Fibroblast of skin of left biceps (primary cell): Measurements from ENCODE around the gene NPPB.
"Not testable (repeated sequence)": the region's sequence is repeated elsewhere in the genome, so short reads cannot be mapped to it uniquely, and the experiment has no call there.

Source experiments
- DNase-seq, 2 experiments: peaks; one replicate each; pipeline ENCODE4 v3.0.0-alpha.2; 2013; ENCODE audit warnings: low read depth in 2 of 2

Gene NPPB

DNA sequence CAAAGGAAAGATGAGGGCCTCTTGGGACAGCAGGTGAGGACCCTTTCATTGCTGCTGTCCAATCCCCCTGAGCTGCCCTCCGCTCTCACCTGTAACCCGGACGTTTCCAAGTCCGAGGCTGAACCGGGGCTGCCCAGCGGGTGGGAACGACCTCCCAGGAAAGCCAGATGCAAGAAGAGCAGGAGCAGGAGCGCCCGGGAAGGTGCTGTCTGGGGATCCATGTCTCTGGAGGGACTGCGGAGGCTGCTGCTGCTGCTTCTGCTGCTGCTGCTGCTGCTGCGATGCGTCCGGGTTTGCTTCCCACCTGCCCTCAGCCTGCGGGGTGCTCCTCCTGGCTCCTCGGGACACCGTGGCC, at the start of gene NPPB:
NPPB (minus strand) TSS at position 333 of the 355 bp plus-strand sequence; CDS start at position 221, 112 bp downstream.
- DNase-seq = no peak

- peak; percentile 98 for DNase-seq
Observed at GRCh38 chr1:11908095-11908675, 49.4 kb upstream of the NPPB start.

DNA sequence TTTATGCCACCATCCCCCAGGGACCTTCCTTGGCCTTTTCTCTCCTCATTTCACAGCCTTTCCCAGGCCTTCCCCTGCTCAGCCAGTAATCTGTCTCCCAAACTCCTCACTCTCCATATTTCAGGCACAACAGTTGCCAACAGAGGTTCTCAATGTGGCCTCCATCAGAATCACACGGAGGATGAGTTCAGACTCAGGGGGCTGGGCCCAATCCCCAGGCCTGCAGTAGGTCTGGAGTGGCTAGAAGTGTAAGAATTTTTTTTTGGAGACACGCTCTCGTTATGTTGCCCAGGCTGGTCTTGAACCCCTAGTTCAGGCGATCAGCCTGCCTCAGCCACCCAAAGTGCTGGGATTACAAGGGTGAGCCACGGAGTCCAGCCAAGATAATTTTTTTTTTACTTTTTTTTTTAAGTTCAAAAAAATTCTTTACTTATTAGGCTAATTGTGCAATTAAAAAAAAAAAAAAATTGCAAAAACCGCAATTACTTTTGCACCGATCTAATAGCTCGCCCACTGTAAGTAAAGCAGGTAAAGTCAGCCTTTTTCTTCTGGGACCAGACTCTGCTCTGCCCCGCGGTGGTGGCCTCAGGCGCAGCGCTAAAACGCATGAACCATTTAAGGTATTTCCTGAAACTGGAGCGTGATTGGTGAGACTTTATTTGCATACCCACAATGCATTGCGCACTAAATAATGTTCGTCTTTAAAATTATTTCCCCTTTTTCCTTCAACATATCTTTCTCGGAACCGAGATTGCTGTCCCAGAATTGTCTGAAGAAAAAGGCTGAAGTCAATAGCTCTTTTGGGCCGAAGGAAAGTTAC, 48.7 kb upstream of the NPPB start:
- peak; percentile 82 to 89 for DNase-seq

DNA sequence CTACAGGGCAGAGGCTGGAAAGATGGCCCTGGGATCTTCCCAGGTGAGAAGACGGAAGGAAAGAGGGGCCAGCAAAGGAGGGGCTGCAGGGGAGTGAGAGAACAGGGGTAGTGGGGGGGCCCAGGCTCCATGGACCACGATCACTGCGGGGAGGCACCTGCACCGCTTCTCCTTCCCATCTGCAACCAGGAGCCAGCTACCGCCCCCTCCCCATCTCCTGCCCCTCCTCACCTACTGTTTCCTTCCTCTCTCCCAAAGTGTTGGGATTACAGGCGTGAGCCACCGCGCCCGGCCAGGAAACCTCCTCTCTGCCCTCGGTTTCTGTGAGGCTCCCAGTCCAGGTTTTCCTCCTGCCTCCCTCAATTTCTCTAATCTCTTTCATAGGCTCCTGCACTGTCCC, 48.1 kb upstream of the NPPB start:
- DNase-seq = no peak

- DNase-seq = no peak
Observed at GRCh38 chr1:11904978-11905377, 46.2 kb upstream of the NPPB start.

DNA sequence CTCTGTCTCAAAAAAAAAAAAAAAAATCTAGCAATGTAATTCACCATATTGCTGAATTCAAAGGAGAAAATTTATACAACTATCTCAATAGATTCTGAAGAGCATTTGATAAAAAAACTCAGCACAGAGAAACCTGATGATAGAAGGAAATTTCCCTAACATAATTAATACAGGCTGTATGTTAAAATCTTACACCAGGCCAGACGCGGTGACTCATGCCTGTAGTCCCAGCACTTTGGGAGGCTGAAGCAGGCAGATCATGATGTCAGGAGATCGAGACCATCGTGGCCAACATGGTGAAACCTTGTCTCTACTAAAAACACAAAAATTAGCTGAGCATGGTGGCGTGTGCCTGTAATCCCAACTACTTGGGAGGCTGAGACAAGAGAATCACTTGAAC, 45.4 kb upstream of the NPPB start:
- peak; percentile 9 to 18 for DNase-seq

- DNase-seq = no peak
Observed at GRCh38 chr1:11903210-11903609, 44.5 kb upstream of the NPPB start.

GRCh38 chr1:11901446-11901845, 42.7 kb upstream of the NPPB start:
- DNase-seq = not testable (repeated sequence)

- no peak for DNase-seq
Observed at GRCh38 chr1:11898831-11899467, 40.2 kb upstream of the NPPB start.

DNA sequence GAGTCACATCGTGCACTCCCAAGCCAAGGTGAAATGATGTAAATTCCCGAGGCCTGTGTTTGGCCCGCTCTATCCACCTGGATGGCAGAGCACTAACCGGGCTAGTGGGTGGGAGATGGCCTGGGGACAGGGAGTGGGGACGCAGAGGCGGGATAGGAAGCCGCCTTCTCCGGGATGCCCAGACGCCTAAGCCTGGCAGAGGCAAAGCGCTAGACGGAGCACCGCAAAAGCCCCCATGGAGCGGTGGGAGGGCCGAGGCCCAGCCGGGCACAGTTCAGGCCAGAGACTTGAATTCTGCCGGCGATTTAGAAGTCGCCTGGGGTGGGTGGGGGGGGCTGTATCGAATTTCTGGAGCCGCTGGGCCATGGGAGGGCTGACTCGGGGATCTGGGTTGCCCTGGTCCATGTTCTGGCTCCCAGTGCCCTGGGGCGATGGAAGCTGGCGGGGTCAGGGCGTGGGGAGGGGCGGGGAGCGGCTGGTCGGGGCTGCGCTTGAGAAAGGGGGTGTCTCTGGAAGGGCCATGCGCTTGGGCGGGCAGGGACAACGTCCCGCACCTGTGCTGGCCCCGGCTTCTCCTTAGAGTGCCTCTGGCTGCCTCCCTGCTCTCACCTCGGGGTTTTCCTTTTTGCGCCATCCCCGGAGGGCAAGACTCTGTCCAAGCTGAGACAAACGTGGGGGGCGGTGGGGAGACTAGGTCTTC, 39.5 kb upstream of the NPPB start:
- DNase-seq = no peak

GRCh38 chr1:11894501-11894900, 35.8 kb upstream of the NPPB start:
- DNase-seq = not testable (repeated sequence)

DNA sequence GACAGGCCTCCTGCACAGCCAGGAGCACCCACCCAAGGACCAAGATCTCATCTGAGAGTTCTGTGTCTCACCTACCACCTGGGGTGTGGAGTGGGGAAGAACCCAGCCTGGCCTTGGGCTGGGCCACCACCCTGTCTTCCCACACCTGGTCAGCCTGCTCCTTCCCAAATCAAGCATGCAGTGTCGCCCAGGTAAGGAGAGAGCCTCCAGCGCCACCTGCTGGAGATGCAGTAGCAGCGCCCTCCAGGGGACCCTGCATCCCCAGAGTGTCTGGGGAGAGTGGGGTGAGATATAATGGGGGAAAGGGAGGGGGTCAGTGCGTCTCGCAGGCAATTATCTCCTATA, 35.1 kb upstream of the NPPB start:
- no peak for DNase-seq

DNA sequence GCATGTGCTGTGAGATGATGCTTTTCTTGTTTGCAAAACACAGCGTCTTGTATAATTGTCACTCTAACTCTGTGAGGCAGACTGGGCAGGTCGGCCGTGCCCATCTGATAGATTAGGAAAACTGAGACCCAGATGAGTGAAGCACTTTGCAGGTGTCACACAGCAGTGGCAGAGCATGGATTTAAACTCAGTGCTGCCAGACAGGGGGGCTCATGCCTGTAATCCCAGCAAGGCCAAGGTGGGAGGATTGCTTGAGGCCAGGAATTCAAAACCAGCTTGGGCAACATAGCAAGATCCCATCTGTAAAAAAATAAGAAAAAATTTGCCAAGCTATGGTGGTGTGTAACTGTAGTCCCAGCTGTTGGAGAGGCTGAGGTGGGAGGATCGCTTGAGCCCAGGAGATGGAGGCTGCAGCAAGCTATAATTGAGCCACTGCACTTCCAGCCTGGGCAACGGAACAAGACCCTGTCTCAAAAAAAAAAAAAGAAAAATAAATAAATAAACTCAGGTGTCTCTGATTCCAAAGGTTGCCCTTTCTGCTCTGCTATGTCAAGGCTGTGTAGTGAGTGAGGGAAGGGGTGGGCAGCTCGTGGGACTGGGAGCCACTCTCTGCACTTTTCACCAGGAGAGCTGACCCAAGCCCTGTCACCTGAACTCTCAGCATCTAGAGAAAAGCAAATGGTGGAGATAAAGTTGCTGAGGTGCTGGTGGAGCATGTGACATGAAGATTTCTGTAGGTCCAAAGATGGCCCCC, 32.9 kb upstream of the NPPB start:
- no peak for DNase-seq

- DNase-seq = no peak
Observed at GRCh38 chr1:11888877-11889208, 30.1 kb upstream of the NPPB start.

- DNase-seq = no peak
Observed at GRCh38 chr1:11888206-11888876, 29.6 kb upstream of the NPPB start.

GRCh38 chr1:11887666-11888007, 28.9 kb upstream of the NPPB start:
- DNase-seq = no peak

DNA sequence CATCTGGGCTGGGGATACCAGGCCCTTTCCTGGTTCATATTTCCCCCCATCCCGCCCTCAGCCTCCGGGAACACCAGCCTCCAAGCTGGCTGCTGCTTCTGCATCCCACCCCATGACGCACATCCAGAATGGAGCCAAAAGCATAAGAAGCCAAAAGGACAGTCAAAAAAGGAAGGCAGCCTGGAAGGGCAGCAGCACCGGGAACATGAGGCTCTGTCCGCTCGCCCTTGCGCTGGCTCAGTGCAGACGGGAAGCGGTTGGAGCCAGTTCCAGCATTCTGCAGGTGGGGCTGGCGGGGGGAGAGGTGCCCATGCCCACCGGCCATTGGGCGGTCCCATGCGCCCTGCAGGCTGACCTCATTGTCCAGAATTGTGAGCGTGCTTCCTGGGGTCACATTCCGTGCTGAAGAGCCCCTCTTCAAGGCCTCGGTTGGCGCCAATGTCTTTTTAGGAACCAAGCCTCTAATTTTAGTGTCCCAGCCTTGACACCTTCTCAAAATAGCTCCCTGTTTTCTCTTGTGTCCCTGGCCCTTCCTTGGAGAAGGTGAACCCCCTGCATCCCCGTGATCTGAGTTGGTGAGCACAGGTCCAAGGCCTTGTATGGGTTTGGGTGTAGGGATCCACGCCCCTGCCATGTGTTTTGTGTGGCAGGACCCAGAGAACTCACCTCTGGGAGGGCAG, 28.4 kb upstream of the NPPB start:
- DNase-seq = no peak

DNA sequence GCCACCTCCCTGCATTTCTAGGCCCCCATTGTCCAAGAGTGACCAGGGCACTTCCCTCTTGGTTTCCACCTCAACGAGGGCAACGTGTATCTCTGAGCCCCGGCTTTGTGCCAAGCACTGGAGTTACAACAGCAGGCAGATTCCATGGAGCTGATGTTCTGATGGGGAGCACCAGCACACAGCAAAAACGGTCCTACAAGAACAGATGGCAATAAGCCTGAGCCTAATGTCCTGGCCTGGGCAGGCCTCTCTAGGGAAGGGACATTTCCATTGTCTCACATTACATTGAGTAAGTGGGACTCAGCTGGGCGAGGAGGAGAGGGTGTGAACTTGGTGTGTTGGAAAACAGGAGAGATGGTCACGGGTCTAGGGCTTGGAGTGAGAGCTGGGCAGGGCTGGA, 27.2 kb upstream of the NPPB start:
- no peak for DNase-seq

- DNase-seq = no peak
Observed at GRCh38 chr1:11882814-11883538, 24.2 kb upstream of the NPPB start.

GRCh38 chr1:11881749-11882441, 23.1 kb upstream of the NPPB start:
- DNase-seq = no peak
